HG03139 (cell line): ENCODE data around the gene ASIC2.

Experiments
- ATAC-seq: cut with Tn5 transposase; IDR thresholded peaks from one replicate; pipeline ENCODE4 v1.9.1; 2021; ENCODE audit not compliant: unreplicated experiment

ASIC2 gene

DNA sequence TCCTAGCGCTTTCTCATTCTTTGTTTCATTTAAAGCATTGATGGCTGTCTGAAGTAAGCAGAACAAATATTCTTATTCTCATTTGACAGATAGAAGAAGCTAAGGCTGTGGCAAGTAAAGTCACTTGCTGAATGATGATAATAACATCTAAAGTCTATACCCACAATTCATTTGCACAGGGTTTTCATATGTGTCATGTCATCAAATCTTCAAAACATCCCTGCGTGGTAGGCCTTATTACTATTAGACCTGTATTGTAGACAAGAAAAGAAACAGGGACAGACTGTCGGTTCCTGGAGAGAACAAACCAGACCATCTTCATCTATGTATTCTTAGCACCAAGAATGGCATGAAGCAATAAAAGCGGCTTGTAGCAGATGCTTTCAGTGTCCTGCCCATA lies 85.9 kb downstream of the ASIC2 start:
- ATAC-seq, result no peak

DNA sequence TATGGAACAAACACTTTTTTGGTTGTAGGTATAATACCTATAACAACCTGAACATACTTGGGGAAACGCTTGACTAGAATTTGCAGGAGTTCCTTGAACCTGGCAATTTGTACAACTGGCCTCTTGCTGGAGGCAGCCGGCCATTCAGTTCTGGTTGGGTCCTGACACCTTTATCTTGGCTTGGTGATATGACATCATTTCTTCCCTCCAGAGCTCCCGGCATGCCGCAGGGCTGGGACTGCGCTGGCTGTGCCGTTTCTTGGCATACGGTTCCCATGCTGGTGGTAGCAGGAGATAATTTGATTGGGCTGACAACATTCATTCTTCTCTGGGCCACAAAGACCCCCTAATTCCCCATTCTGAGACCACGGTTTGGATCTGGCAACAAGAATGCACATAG lies 87.5 kb downstream of the ASIC2 start:
- no peak for ATAC-seq

DNA sequence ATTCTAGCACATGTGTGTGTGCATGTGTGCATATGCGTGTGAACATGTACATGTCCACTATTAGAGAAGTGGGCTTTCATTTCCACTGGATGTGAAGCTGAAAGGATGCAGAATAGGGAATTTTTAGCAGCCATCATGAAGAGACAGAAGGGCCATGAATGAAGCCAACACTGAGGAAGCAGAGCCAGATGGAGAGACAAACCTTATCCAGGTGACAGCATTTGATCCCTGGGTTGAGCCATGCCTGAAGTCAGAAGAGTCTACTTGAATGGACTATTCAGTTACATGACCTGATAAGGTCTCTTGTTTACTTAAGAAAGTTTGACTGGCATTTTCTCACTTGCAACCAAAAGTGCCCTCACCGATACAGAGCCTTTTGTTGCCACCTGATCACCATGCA lies 88.4 kb downstream of the ASIC2 start:
- no peak for ATAC-seq

DNA sequence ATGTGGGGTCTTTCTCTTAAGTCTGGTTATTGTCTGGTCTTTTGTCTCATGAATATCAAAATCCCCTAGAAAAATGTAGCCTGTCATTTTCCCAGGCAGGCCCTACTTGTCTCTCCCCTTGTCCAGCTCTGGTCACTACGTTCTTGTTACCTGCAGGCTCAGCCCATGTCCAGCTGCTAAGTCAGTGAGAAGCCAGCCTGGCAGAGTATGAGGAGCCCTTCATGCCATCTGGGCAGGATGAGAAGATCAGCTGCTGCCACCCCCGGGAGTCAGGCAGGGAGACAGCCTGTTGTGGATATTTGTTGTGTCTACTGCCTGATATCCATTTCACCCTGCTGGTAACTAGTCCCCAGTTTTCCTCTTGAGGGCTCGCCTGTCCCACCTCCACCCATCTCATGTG lies 88.9 kb downstream of the ASIC2 start:
- ATAC-seq, result no peak

DNA sequence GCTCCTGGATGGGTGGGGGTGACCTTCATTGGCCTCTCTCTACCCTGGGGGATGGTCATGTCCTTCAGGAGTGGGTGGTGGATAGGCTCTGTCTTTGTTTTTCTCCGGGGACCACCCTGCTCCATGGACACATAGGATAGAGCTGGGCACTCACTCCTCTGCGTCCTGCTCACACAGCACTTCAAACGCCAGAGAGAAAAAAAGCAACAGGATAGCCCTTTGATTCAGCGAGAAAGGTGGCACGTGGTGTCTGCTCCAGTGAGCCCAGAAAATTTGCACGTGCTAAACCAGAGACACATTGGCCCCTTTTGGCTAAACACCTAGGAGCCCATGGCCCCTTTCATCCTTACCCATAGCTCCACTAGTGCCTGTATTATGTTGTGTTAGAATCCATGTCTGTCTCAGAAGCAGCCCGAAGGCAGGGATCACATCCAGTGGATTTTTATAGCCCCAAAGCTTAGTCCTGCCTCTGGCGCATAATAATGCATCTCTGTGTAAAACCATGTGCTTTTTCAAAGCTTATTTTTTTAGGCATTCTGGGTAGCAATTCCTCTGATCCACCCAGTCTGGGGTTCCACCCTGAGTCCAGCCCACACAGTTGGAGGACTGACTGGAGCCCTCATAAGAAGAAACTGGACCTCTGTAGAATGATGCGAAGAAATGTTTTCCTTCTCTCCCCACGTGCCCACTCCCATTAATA lies 90.1 kb downstream of the ASIC2 start:
- ATAC-seq, result no peak

DNA sequence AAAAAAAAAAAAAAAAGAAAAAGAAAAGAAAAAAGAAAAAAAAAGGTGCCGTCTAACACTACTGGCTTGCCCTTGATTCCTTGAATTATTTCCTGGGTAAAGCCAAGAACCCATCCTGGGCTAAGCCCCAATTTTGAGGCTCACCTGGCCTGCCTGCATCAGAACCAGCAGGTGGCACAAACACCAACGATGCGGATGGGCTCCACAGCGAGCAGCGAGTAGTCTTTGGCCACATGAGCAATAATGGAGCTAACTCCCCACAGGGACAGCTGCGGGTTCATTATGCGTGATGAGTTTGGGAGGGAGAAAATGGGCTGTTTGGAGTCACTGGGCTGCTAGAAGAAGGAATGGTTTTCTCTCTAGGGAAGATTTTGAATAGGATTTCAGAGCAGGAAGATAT lies 91.1 kb downstream of the ASIC2 start:
- ATAC-seq, result no peak

DNA sequence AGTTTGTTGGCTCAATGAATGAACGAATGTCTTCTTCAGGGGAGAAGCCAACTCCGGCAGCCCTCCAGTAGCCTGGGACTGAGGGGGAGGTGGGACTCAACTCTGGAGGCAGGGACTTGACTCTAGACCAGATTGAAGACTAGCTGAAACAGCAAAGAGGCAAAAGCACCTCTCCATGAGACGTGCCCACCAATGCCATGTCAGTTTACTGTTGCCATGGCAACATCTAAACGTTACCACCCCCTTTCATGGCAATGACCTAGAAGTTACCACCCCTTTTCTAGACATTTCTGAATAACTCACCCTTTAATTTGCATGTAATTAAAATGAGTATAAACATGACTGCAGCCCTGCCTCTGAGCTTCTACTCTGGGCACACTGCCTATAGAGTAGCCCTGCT lies 91.8 kb downstream of the ASIC2 start:
- no peak for ATAC-seq

DNA sequence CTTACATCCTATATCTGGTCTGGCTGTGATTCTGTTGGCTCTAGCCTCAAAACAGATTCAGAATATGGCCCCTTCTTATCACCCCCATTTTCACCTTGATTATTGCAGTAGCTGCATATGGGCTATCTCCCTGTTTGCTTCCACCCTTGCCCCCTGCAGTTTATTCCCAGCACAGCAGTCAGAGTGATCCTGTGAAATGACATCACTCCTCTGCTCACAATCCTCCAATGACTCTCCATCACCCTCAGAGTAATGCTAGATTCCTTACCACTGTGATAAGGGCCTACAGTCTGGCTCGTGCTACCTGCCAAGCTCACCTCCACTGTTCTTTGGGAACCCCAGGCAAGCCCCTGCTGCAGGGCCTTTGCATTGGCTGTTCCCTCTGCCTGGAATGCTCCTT lies 92.5 kb downstream of the ASIC2 start:
- no peak for ATAC-seq

DNA sequence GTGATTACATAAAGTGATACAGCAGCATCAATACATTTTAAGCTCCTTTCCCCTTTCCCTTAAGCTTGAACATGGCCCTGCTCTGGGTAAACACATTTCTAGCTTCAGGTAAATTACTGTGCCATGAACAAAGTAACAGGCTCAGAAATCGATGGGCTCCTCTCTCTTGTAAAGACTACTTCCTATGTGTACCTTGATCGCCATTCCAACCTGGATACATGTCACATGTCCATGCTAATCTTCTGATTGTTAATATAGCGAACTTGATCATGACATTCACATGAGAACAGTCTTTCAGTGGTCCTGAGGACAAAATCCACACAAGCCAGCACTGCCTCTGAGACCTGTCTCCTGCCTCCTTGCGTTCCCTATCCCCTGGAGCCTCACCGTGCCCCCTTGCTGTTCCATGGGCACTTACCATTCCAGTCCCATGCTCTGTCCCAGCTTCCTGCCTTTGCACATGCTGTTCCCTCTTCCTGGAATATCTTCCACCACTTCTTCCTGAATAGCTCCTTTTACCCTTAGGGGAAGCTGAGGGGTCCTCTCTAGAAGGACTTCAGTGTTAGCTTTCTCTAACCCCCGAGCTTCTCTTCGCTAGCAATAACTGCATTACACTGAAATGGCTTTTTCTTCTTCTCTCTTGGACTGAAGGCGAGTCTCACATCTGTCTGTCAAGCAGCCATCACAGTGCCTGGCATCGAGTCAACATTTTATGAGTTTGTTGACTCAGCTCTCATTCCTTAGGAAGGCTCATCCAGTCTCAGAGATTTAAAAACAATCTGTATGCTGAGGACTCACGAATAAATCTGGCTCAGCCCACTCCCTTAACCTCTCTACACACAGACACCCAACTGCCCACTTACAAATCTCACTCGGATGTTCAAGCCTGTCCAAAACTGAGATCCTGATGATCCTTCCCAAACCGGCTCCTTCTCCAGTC lies 93.3 kb downstream of the ASIC2 start:
- ATAC-seq, result no peak

DNA sequence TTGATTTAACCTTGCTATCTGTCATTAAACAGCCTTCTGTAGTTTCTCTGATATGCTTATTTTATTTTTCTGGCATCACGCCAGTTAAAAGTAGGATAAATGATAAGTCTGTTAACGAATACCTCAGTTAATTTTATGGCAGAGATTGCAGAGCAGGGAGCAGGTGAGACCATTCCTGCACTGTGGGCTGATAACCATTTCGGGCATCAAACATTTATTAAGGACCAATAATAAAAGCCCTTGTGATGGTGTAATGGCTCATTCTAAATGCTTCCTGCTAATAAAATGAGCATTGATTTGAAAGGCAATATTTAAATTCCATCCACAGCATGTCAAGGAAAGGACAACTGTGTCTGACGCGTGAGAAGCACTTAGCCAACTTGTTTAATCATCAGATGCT lies 94.1 kb downstream of the ASIC2 start:
- ATAC-seq, result no peak

DNA sequence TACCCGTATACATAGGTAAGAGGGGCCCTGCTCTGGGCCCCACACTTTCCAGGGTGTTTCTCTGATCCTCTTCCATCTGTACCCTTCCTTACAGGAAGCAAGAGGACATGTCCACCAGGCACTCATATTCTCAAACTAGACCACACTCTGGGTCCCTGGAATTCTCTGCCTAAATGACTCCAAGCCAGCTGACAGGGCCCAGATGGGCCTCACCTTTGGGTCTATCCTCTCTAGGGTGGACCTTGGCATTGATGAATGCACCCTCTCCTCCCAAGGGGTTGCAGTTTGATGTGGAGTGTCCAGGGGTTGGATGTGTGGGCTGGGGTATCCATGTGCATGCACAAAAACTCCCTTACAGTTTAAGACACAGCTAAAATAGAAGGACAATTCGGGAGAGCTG lies 95.8 kb downstream of the ASIC2 start:
- no peak for ATAC-seq

DNA sequence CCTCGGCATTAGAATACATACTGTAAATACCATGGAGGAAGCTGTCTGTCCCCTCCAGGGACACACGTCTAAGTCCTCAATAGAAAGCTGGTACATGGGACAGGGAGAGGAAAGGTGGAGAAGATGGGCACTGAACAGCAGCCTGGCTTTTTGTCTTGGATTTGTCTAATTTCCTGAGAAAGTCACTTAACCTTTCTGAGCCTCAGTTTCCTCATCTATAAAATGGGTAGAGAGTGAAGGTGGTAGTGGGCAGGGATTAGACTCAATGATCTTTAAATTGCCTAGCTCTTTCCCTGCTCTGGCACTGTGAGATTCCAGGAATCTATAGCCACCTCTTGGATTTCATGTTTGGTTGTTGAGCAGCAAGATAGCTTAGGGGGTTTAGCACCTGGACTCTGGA lies 96.2 kb downstream of the ASIC2 start:
- ATAC-seq, result no peak

DNA sequence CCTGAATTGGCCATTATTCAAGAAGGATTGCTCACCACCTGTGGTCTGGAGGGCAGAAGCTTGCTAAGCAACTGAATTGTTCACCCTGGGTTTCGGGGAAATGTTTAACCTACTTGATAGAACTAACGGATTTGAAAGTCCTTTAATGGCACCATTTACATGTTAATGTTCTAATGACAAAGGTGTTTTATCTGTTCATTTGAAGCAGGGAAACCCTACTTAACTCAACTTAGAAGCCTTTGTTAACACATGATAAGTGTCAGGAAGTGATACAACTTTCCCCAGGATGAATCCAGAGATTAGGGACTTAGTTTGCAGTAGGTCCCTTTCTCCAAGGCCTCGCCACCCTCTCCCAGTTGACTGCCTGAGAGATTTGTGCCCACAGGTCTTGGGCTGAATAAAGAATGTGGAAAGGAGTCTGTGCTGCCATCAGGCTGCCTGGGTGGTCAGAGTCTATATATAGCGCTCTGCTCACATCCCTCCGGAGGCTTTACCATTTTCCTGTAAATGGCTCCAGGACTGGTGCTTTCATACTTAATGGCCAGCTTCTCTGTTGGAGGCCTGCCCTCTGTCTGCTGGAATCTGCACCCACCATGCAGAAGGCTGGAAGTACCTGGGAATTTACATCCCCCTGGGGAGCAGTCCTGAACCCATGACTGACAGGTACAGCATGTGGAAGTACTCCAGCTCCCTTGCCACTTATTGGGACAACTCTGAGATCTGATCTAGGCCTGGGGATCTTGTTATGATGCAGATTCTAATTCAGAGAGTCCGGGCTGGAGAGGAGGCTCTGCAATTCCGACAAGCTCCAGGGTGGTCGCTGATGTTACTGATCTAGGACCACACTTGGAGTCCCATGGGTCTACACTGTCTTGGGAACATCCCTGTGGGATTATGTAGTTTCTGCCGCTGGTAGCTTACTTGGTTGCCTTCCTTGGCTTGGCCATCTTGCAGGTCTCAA lies 99.9 kb downstream of the ASIC2 start:
- ATAC-seq, result no peak

DNA sequence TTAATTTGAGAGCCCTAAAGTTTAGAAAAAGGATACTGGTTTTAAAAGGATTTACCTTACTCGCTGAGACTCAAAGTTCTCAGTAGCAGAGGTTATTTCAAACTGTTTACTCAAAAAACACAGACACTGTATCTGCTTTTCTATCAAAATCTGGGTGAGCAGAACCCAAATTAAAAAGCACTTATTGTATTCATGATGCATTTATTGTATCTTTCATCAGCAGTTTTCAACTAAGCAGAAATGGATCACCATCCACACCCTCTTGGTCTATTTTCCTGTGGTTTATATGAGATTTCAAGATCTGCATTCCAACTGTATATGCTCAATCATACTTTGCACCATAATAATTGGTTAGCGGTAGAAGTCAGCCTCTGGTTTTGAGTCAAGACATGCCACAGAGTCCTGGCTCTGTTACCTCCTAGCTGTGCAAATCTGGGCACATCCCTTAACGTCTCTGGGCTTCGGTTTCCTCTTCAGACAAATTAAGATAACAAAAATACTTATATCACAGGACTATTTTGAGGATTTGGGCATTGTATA lies 109.5 kb downstream of the ASIC2 start:
- no peak for ATAC-seq

DNA sequence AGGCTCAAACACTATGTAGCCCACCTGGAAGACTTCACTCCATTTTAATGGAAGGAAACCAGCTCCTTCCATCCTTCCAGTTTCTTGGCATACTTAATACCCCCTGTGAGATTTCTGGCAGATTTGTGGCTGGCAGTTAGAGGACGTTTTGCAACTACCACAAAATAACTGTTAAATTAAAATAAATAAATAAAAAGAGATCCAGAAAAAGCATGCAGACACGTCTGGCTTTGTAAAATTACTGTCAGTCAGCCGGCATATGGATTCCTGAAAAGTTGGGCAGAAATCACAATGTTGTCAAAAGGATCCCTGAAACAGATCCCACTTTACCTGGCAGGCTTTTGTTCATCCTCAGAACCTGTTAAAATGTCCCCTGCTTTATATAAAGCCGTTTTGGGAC lies 113.9 kb downstream of the ASIC2 start:
- no peak for ATAC-seq

DNA sequence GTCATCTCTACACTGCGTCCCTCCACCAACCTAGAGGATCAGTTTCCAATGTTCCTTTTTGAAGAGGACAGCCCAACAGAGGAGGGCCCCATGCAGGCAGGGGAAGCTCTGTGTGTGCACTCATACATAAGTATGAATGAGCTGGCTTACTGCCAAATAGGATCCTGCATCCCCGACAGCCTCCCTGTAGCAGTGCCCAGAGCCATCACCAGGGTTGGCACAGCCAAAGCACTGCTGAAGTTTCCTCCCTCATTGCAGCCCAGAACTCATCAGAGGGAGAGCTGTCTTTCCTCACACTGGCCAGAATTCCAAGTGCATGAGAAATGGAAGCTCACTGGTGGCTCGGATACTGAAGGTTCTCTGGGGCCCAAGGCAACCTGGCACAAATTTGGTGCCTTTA lies 114.4 kb downstream of the ASIC2 start:
- ATAC-seq, result no peak

DNA sequence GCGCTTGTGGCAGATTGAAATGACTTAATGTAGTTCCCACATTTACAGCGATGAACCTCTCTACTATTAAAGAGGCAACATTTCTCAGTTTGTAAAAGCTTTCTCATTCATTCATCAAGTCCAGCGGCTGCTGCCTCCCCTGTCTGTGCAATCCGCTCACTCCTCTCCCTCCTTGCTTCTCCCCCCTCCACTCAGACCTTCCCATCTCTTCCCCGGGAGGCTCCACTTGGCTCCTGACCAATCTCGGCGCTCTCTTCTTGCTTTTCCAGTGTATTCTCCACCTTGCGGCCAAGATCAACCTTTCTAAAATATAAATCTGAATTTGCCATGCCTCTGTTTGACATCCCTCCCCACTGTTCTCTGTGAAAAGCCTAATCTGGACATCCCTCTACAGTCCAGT lies 117.5 kb downstream of the ASIC2 start:
- no peak for ATAC-seq

DNA sequence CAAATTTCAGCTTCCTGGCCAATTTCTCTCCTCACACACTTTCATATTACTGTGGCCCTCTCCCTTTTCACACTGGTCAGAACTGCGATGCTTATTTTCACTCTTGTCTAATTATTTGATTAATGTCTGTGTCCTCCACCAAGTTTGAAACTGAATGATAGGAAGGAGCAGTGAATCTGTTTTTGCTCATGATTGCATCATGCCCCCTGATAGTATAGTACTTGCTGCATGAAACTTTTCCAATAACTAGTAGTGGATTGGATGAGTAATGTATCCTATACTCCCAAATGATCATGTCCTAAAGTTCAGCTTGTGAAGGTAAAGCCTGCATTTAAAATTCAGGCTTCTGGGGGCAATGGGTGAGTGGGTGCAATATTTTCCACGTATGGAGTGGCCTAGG lies 121.2 kb downstream of the ASIC2 start:
- no peak for ATAC-seq

DNA sequence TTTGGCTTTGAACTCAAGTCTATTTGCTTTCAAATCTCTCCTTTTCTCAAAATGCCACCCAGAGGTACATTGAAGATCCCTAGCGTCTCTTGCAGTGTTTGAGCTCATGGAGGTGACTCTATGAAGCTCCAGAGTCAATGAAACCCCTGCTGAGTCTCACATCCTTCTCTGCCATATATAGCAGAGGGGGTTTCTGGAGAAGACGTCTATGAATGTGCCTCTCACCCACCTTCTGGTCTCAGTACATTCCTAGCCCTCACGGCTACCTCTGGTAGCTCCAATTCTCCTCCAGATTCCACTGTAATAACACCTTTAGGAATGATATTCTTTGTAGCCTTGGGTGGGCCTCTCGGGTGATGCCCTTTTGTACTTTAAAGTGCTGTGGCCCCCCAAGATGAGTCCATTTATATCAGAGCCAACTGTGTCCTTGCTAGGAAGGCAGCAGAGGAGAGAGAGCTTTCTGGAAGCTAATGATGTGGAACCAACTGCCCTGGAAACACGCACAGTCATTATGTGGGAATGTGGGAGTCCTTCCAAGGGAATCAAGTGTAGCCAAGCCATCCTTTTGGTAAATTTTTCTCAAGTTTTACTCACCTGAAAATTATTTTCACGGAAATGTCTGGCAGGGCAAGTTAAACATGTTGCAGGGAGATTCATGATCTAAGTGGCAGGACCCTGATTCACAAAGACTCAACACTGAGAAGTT lies 123.4 kb downstream of the ASIC2 start:
- no peak for ATAC-seq

DNA sequence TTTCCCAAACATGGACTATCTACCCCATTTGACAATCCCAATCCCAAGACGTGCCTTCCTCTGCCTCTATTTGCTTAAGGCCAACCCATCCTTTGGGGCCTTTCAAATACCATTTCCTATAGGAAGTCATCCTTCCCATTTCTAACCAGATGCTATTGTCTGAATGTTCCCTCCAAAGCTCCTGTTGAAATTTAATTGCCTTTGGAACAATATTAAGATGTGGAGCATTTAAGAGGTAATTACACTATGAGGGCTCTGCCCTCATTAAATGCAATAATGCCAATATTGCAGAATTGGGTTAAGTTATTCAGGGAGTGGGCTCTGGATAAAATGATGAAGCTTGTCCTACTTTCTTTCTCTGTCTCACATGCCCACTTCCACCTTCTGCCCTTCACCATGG lies 125.4 kb downstream of the ASIC2 start:
- no peak for ATAC-seq
